ENCODE measurements around the gene TNXB.
"Not testable (repeated sequence)": the region's sequence is repeated elsewhere in the genome, so short reads cannot be mapped to it uniquely, and the experiment has no call there.

TNXB gene

GRCh38 chr6:32004864-32005537 is 104.1 kb downstream of the TNXB start:
- not testable (repeated sequence) for DNase-seq (ENCODE audit: low read depth in 2 of 2)

DNA sequence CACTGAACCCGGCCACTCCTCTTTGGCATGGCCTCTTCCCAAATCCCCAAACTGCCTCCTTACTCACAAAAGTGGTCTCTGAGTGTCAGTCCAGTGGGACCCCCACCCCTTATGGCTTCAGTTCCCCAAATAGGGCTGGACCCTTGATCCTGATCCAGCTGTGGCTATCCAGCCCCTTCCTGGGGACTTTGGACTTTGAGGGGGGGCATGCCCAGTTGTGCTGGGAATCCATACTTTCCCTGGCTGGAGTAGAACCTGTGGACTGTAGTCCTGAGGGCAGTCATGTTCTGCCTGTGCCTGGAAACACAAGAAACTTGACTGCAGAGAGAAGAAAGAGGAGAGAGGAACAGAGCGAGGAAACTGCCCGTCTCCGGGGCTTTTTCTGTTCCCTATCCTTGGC is 104.7 kb downstream of the TNXB start:
- not testable (repeated sequence) for DNase-seq (ENCODE audit: low read depth in 2 of 2)

DNA sequence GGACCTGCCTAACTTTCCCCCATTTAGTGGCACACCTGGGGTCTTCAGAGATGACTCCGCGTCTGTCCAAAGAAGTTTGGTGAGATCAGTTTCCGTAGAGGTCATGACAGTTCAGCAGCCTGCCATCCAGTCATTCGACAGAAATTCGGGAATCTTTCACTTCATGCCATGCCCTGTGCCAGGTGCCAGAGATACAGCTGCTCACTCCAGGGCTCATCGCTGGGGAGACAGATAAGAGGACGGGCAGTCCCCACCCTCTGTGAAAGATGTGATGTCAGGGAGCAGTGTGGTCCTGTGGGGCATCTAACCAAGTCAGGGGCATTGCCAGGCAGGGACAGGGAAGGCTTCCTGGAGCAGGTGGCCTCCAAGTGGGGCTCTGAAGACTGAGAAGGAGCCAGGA is 105.8 kb downstream of the TNXB start:
- DNase-seq (ENCODE audit: low read depth in 2 of 2), result not testable (repeated sequence)

DNA sequence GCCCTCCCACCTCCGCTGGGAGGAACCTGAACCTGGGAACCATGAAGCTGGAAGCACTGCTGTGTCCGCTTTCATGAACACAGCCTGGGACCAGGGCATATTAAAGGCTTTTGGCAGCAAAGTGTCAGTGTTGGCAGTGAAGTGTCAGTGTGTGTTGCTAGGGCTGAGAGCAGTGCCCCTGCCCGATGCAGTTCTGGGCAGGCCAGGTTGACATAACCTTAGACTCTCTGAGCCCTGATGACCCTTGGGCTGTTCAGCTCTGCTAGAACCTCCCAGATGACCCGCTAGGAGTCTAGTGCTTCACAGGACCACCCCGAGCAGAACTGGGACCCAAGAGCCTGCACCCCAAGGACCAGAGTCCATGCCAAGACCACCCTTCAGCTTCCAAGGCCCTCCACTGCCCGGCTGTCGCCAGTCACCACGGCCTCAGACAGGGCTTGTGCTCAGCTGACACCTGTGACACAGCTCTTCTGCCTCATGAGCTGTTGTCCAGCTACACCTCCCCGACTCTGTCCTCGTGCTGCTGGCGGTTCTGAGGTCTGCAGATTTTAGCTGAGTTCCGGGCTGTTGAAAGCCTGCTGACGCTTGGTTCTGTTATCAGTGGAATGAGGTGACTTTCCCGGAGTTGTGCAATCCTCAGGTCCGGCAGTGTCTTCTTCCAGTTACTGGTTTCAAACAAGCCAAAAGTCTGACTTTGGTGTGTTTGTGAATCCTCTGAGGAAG is 106.4 kb downstream of the TNXB start:
- DNase-seq (ENCODE audit: low read depth in 2 of 2), result not testable (repeated sequence)

DNA sequence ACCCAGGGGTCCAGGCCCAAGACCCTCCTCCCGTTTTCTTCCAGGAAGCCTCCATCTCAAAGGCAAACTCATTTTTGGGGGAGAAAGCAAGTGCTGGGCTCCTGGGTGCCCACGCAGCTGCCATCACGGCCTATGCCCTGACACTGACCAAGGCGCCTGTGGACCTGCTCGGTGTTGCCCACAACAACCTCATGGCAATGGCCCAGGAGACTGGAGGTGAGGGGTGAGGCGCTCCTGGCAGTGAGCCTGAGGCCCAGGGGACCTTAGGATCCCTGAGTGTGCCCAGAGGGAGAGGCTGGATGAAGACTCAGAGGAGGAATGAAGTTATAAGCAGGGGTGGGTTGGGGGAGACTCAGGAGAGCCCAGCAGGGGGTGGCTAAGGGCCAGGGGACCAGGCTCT is 112.8 kb downstream of the TNXB start:
- DNase-seq (ENCODE audit: low read depth in 2 of 2), result not testable (repeated sequence)

DNA sequence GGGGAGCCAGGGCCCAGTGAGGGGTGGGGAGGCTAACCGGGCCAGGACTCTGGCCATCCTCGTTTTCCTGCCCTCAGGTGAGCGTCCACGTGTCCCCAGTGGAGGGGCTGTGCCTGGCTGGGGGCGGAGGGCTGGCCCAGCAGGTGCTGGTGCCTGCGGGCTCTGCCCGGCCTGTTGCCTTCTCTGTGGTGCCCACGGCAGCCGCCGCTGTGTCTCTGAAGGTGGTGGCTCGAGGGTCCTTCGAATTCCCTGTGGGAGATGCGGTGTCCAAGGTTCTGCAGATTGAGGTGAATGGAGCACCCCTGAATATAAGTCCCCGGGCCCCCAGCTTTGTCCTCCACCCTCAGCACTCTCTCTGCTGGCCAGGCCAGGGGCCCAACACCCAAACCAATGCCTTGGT is 114.7 kb downstream of the TNXB start:
- not testable (repeated sequence) for DNase-seq (ENCODE audit: low read depth in 2 of 2)
